HEK293 (cell line): ENCODE data around the gene SF3A1.

Source experiments
- CTCF ChIA-PET: fragments of 350-600 bp; formaldehyde crosslinking; extraction: SDS; loops from one replicate; lab custom pipeline; 2021; ENCODE audit warnings: antibody characterized with exemption; lab: Yijun Ruan, JAX
- POLR2A ChIA-PET: fragments of 300-600 bp; formaldehyde crosslinking; extraction: SDS; loops from one replicate; lab custom pipeline; 2020; ENCODE audit warnings: antibody characterized with exemption, inconsistent platforms; lab: Yijun Ruan, JAX
- H3K27ac ChIP-seq: fragments of 200-500 bp; sonication (Bioruptor generic); 2 replicates; pipeline ENCODE4 v1.5.1; 2014; ENCODE audit warnings: low read depth, low read length, control low read depth, inconsistent platforms; ENCODE audit errors: extremely low read depth
- H3K36me3 ChIP-seq, 2 experiments: fragments of 200-500 bp in 1 of 2; sonication (Bioruptor generic) in 1 of 2; 1 replicate in 1 of 2; 2 replicates in 1 of 2; pipeline ENCODE4 v1.5.1; 2014 to 2017; ENCODE audit warnings: inconsistent platforms in 2 of 2, low read length in 2 of 2; ENCODE audit not compliant: control insufficient read depth in 2 of 2, insufficient read depth in 1 of 2
- H3K4me1 ChIP-seq: fragments of 200-500 bp; sonication (Bioruptor generic); 2 replicates; pipeline ENCODE4 v1.5.1; 2014; ENCODE audit warnings: mild to moderate bottlenecking, low read length, inconsistent platforms; ENCODE audit not compliant: control insufficient read depth, insufficient read depth
- H3K4me3 ChIP-seq: 2 replicates; pipeline ENCODE4 v1.5.1; 2011; ENCODE audit warnings: low read depth, mild to moderate bottlenecking, control low read depth, low read length, moderate library complexity
- H3K9me3 ChIP-seq: fragments of 200-500 bp; sonication (Bioruptor generic); 2 replicates; pipeline ENCODE4 v1.5.1; 2014; ENCODE audit warnings: low read depth, low read length, inconsistent platforms; ENCODE audit not compliant: control insufficient read depth, insufficient read depth
- KLF10 ChIP-seq: fragments of 450-650 bp; IDR thresholded peaks from 2 replicates; pipeline ENCODE4 v1.5.1; 2018; ENCODE audit warnings: missing biosample characterization, mild to moderate bottlenecking, missing genetic modification characterization
- KLF8 ChIP-seq: fragments of 450-650 bp; formaldehyde crosslinking; IDR thresholded peaks from 2 replicates; pipeline ENCODE4 v1.5.1; 2016; ENCODE audit warnings: missing biosample characterization, missing genetic modification characterization
- MYNN ChIP-seq: fragments of 450-650 bp; formaldehyde crosslinking; IDR thresholded peaks from 2 replicates; pipeline ENCODE4 v1.5.1; 2016; ENCODE audit warnings: missing biosample characterization, missing genetic modification characterization, borderline replicate concordance
- OSR2 ChIP-seq: fragments of 450-650 bp; formaldehyde crosslinking; IDR thresholded peaks from 2 replicates; pipeline ENCODE4 v1.5.1; 2016; ENCODE audit warnings: missing biosample characterization, missing genetic modification characterization
- PRDM2 ChIP-seq: fragments of 450-650 bp; formaldehyde crosslinking; IDR thresholded peaks from 2 replicates; pipeline ENCODE4 v1.5.1; 2016; ENCODE audit warnings: missing biosample characterization, missing genetic modification characterization, borderline replicate concordance
- PRDM4 ChIP-seq: fragments of 450-650 bp; formaldehyde crosslinking; IDR thresholded peaks from 2 replicates; pipeline ENCODE4 v1.5.1; 2017; ENCODE audit warnings: missing biosample characterization, missing genetic modification characterization
- SCRT1 ChIP-seq: fragments of 450-650 bp; formaldehyde crosslinking; IDR thresholded peaks from 2 replicates; pipeline ENCODE4 v1.5.1; 2016; ENCODE audit warnings: missing biosample characterization, missing genetic modification characterization, borderline replicate concordance
- SCRT2 ChIP-seq: fragments of 450-650 bp; formaldehyde crosslinking; IDR thresholded peaks from 2 replicates; pipeline ENCODE4 v1.5.1; 2016; ENCODE audit warnings: missing biosample characterization, missing genetic modification characterization
- TRIM28 ChIP-seq: IDR thresholded peaks from 2 replicates; pipeline ENCODE4 v1.6.1; 2011; ENCODE audit warnings: low read length, control low read depth, borderline replicate concordance
- YY2 ChIP-seq: fragments of 450-650 bp; formaldehyde crosslinking; IDR thresholded peaks from 2 replicates; pipeline ENCODE4 v1.5.1; 2016; ENCODE audit warnings: missing biosample characterization, missing genetic modification characterization
- ZEB2 ChIP-seq: fragments of 450-650 bp; formaldehyde crosslinking; IDR thresholded peaks from 2 replicates; pipeline ENCODE4 v1.5.1; 2016; ENCODE audit warnings: missing biosample characterization, missing genetic modification characterization
- ZFP3 ChIP-seq: fragments of 450-650 bp; formaldehyde crosslinking; IDR thresholded peaks from 2 replicates; pipeline ENCODE4 v1.5.1; 2016; ENCODE audit warnings: low read depth, missing biosample characterization, missing genetic modification characterization
- ZIC2 ChIP-seq: fragments of 450-650 bp; formaldehyde crosslinking; IDR thresholded peaks from 2 replicates; pipeline ENCODE4 v1.5.1; 2016; ENCODE audit warnings: missing biosample characterization, missing genetic modification characterization
- ZNF114 ChIP-seq: fragments of 450-650 bp; formaldehyde crosslinking; IDR thresholded peaks from 2 replicates; pipeline ENCODE4 v1.5.0; 2017; ENCODE audit warnings: missing biosample characterization, missing genetic modification characterization
- ZNF121 ChIP-seq: fragments of 450-650 bp; formaldehyde crosslinking; IDR thresholded peaks from 2 replicates; pipeline ENCODE4 v1.5.1; 2016; ENCODE audit warnings: missing biosample characterization, missing genetic modification characterization
- ZNF133 ChIP-seq: fragments of 450-650 bp; formaldehyde crosslinking; IDR thresholded peaks from 2 replicates; pipeline ENCODE4 v1.5.1; 2016; ENCODE audit warnings: missing biosample characterization, missing genetic modification characterization
- ZNF138 ChIP-seq: fragments of 450-650 bp; formaldehyde crosslinking; IDR thresholded peaks from 2 replicates; pipeline ENCODE4 v1.5.1; 2016; ENCODE audit warnings: missing biosample characterization, missing genetic modification characterization, borderline replicate concordance
- ZNF221 ChIP-seq: fragments of 450-650 bp; formaldehyde crosslinking; IDR thresholded peaks from 2 replicates; pipeline ENCODE4 v1.5.1; 2017; ENCODE audit warnings: missing biosample characterization, missing genetic modification characterization, borderline replicate concordance
- ZNF335 ChIP-seq: fragments of 450-650 bp; formaldehyde crosslinking; conservative IDR thresholded peaks from 2 replicates; pipeline ENCODE4 v1.5.1; 2016; ENCODE audit warnings: missing biosample characterization, missing genetic modification characterization
- ZNF426 ChIP-seq: fragments of 450-650 bp; formaldehyde crosslinking; IDR thresholded peaks from 2 replicates; pipeline ENCODE4 v1.5.1; 2017; ENCODE audit warnings: missing biosample characterization, missing genetic modification characterization, mild to moderate bottlenecking, inconsistent platforms, moderate library complexity
- ZNF600 ChIP-seq: fragments of 450-650 bp; formaldehyde crosslinking; IDR thresholded peaks from 2 replicates; pipeline ENCODE4 v1.5.1; 2016; ENCODE audit warnings: missing biosample characterization, missing genetic modification characterization
- ZNF629 ChIP-seq: fragments of 450-650 bp; formaldehyde crosslinking; IDR thresholded peaks from 2 replicates; pipeline ENCODE4 v1.5.1; 2017; ENCODE audit warnings: missing biosample characterization, missing genetic modification characterization
- ZNF645 ChIP-seq: fragments of 450-650 bp; formaldehyde crosslinking; IDR thresholded peaks from 2 replicates; pipeline ENCODE4; 2016; ENCODE audit warnings: missing biosample characterization, missing genetic modification characterization
- ZNF677 ChIP-seq: fragments of 450-650 bp; IDR thresholded peaks from 2 replicates; pipeline ENCODE4 v1.5.0; 2018; ENCODE audit warnings: missing biosample characterization, mild to moderate bottlenecking, missing genetic modification characterization, moderate library complexity
- ZSCAN16 ChIP-seq: fragments of 450-650 bp; formaldehyde crosslinking; IDR thresholded peaks from 2 replicates; pipeline ENCODE4 v1.5.1; 2016; ENCODE audit warnings: missing biosample characterization, missing genetic modification characterization
- ZSCAN23 ChIP-seq: fragments of 450-650 bp; formaldehyde crosslinking; IDR thresholded peaks from 2 replicates; pipeline ENCODE4 v1.5.1; 2016; ENCODE audit warnings: missing biosample characterization, missing genetic modification characterization
- ZSCAN30 ChIP-seq: fragments of 450-650 bp; IDR thresholded peaks from 2 replicates; pipeline ENCODE4 v1.5.1; 2018; ENCODE audit warnings: missing biosample characterization, mild to moderate bottlenecking, missing genetic modification characterization, moderate library complexity

Gene SF3A1

GRCh38 chr22:30406400-30406799 is 49.7 kb upstream of the SF3A1 start:
- CTCF ChIA-PET, result interaction anchor here (0.6 to 1.8 kb wide), 5 partner anchors 16 to 75 kb away, joined by 3 to 6 read pairs (median 4); no protein-coding TSS in a partner anchor
- no peaks in the 10 kb centered on the region for H3K9me3 ChIP-seq
- TF ChIP-seq ZNF426 (tag by site-specific recombination) (no peak), ZFP3 (tag by site-specific recombination) (no peak), ZNF133 (tag by site-specific recombination) (no peak), ZNF114 (tag by site-specific recombination) (no peak), ZNF645 (tag by site-specific recombination) (no peak), ZNF121 (tag by site-specific recombination) (no peak), ZEB2 (tag by site-specific recombination) (no peak), ZSCAN16 (tag by site-specific recombination) (no peak), ZSCAN30 (tag by site-specific recombination) (no peak), KLF8 (tag by site-specific recombination) (no peak), ZNF600 (no peak), MYNN (tag by site-specific recombination) (no peak), ZNF138 (tag by site-specific recombination) (no peak), ZNF629 (tag by site-specific recombination) (no peak), ZSCAN23 (tag by site-specific recombination) (no peak), PRDM2 (tag by site-specific recombination) (no peak), ZNF335 (no peak), KLF10 (tag by site-specific recombination) (no peak), TRIM28 (no peak)
- no peaks in the 10 kb centered on the region for H3K4me1 ChIP-seq
- no peak overlapping the region for H3K27ac ChIP-seq
- peaks cover 44 to 62% of the 10 kb centered on the region in 2 experiments for H3K36me3 ChIP-seq
- H3K4me3 ChIP-seq, result no peak overlapping the region
- POLR2A ChIA-PET, result no interaction called here

GRCh38 chr22:30405731-30406130 is 49.0 kb upstream of the SF3A1 start:
- no peaks in the 10 kb centered on the region for H3K9me3 ChIP-seq
- ChIA-PET POLR2A (interaction anchor here (0.9 to 1.7 kb wide), 2 partner anchors 17 to 19 kb away, joined by 3 read pairs; no protein-coding TSS in a partner anchor), CTCF (interaction anchor here (0.6 to 1.8 kb wide), 3 partner anchors 19 to 75 kb away, joined by 3 to 6 read pairs (median 6); no protein-coding TSS in a partner anchor)
- peak; percentile 26; the same call in 1 of the 2 replicates for TF ChIP-seq SCRT2 (tag by site-specific recombination)
- TF ChIP-seq PRDM4 (tag by site-specific recombination), result no peak
- TF ChIP-seq ZNF221 (tag by site-specific recombination), result no peak
- TF ChIP-seq OSR2 (tag by site-specific recombination), result no peak
- TF ChIP-seq SCRT1 (tag by site-specific recombination), result 0 out of 2 replicates have a peak, but pooled peaks have one; percentile 17
- no peak for TF ChIP-seq YY2 (tag by site-specific recombination)
- no peak for TF ChIP-seq ZIC2 (tag by site-specific recombination)
- no peak for TF ChIP-seq ZNF677 (tag by site-specific recombination)
- no peak overlapping the region for H3K4me3 ChIP-seq
- no peak overlapping the region for H3K27ac ChIP-seq
- H3K36me3 ChIP-seq, result peaks cover 37 to 55% of the 10 kb centered on the region in 2 experiments
- no peaks in the 10 kb centered on the region for H3K4me1 ChIP-seq
